ENCODE measurements around the gene DISC1. TPM values are rescaled to one million over a fixed set of nuclear protein-coding genes. Genes with fewer than 3 reads are reported as not detected.
"Not testable (repeated sequence)": the region's sequence is repeated elsewhere in the genome, so short reads cannot be mapped to it uniquely, and the experiment has no call there.

DISC1 gene
- total RNA-seq, 1 experiment from 2014 or later = 1.8 TPM

GRCh38 chr1:231668826-231669225 is 42.2 kb downstream of the DISC1 start:
- ChIA-PET CTCF (no interaction called here), POLR2A (ENCODE audit: low non-redundant PET) (no interaction called here)
- no peak for TF ChIP-seq CTCF (conservative IDR thresholded peaks at IDR 0.05; ENCODE audit: low read depth, low read length)
- no peak for TF ChIP-seq EZH2 (IDR thresholded peaks at IDR 0.05; ENCODE audit: borderline replicate concordance, low read depth, low read length, poor library complexity, severe bottlenecking)
- intact Hi-C loops (cut with micrococcal nuclease; ENCODE audit: unreplicated experiment) = no loop called here
- Histone ChIP-seq H3K9me3 (ENCODE audit: low read depth, low read length, poor library complexity, severe bottlenecking) (peaks cover 9% of the 10 kb centered on the region), H3K27ac (ENCODE audit: low read depth, low read length, poor library complexity, severe bottlenecking) (no peak overlapping the region), H3K27me3 (replicated peaks; ENCODE audit: insufficient read depth, low read depth, low read length, poor library complexity) (no peaks in the 10 kb centered on the region), H3K36me3 (ENCODE audit: insufficient read depth, low read length, poor library complexity, severe bottlenecking) (no peaks in the 10 kb centered on the region), H3K4me1 (ENCODE audit: insufficient read depth, low read length, poor library complexity, severe bottlenecking) (no peaks in the 10 kb centered on the region), H3K4me3 (ENCODE audit: low read depth, low read length, poor library complexity, severe bottlenecking) (no peak overlapping the region)
- no peak for DNase-seq (ENCODE audit: low spot score)
- BruUV-seq (replicated peaks) = no TSS peak

DNA sequence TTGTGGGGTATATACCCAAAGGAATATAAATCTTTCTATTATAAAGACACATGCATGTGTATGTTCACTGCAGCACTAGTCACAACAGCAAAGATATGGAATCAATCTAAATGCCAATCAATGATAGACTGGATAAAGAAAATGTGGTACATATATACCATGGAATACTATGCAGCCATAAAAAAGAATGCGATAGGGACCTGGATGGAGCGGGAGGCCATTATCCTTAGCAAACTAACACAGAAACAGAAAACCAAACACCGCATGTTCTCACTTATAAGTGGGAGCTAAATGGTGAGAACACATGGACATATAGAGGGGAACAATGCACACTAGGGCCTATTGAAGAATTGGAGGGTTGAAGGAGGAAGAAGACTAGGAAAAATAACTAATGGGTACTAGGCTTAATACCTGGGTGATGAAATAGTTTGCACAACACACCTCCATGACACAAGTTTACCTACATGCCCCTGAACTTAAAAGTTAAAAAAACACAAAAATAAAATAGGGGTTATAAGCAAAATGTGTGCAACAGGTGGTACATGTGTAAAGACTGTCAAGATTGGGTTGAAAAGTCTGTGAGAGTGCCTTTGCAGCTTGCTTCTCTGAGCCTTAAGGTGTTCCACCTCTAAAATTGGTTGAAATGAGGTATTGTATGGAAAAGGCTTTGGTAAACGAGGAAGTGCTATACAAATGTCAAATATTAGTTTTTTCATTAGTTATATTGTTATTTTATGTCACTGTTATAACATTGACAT is 43.5 kb downstream of the DISC1 start:
- H3K36me3 ChIP-seq (ENCODE audit: insufficient read depth, low read length, poor library complexity, severe bottlenecking); CTCF ChIA-PET; intact Hi-C loops (cut with micrococcal nuclease; ENCODE audit: unreplicated experiment); POLR2A ChIA-PET (ENCODE audit: low non-redundant PET); H3K27ac ChIP-seq (ENCODE audit: low read depth, low read length, poor library complexity, severe bottlenecking); DNase-seq (ENCODE audit: low spot score); BruUV-seq (replicated peaks); H3K27me3 ChIP-seq (replicated peaks; ENCODE audit: insufficient read depth, low read depth, low read length, poor library complexity); H3K4me1 ChIP-seq (ENCODE audit: insufficient read depth, low read length, poor library complexity, severe bottlenecking); H3K4me3 ChIP-seq (ENCODE audit: low read depth, low read length, poor library complexity, severe bottlenecking); H3K9me3 ChIP-seq (ENCODE audit: low read depth, low read length, poor library complexity, severe bottlenecking): not testable (repeated sequence)

DNA sequence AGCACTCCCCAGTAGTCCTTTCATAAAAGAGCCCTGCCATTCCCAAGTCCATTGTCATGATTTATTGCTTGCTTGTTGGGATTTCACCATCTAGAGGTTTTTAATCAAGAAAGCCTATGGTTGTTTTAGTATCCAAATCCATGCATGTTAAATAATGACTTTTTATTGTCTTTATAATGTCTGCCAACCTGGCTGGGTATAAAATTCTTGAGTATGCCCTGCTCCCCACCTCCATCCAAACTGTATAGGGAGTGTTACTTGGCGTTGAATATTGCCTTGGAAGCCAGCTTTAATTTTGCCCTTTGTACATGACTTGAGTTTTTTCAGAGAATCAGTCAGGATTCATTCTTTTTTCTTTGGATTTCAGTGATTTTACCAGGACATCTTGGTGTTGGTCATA is 44.2 kb downstream of the DISC1 start:
- ChIA-PET CTCF (no interaction called here), POLR2A (ENCODE audit: low non-redundant PET) (no interaction called here)
- Histone ChIP-seq H3K27me3 (replicated peaks; ENCODE audit: insufficient read depth, low read depth, low read length, poor library complexity) (no peaks in the 10 kb centered on the region), H3K27ac (ENCODE audit: low read depth, low read length, poor library complexity, severe bottlenecking) (no peak overlapping the region), H3K36me3 (ENCODE audit: insufficient read depth, low read length, poor library complexity, severe bottlenecking) (no peaks in the 10 kb centered on the region), H3K9me3 (ENCODE audit: low read depth, low read length, poor library complexity, severe bottlenecking) (peaks cover 9% of the 10 kb centered on the region), H3K4me1 (ENCODE audit: insufficient read depth, low read length, poor library complexity, severe bottlenecking) (no peaks in the 10 kb centered on the region), H3K4me3 (ENCODE audit: low read depth, low read length, poor library complexity, severe bottlenecking) (no peak overlapping the region)
- no peak for DNase-seq (ENCODE audit: low spot score)
- intact Hi-C loops (cut with micrococcal nuclease; ENCODE audit: unreplicated experiment) = no loop called here
- TF ChIP-seq EZH2 (IDR thresholded peaks at IDR 0.05; ENCODE audit: borderline replicate concordance, low read depth, low read length, poor library complexity, severe bottlenecking) (no peak), CTCF (conservative IDR thresholded peaks at IDR 0.05; ENCODE audit: low read depth, low read length) (no peak)
- no TSS peak for BruUV-seq (replicated peaks)

- no peak for TF ChIP-seq EZH2 (IDR thresholded peaks at IDR 0.05; ENCODE audit: borderline replicate concordance, low read depth, low read length, poor library complexity, severe bottlenecking)
- no peak for TF ChIP-seq CTCF (conservative IDR thresholded peaks at IDR 0.05; ENCODE audit: low read depth, low read length)
- Histone ChIP-seq H3K4me3 (ENCODE audit: low read depth, low read length, poor library complexity, severe bottlenecking) (no peak overlapping the region), H3K9me3 (ENCODE audit: low read depth, low read length, poor library complexity, severe bottlenecking) (peaks cover 8% of the 10 kb centered on the region), H3K27ac (ENCODE audit: low read depth, low read length, poor library complexity, severe bottlenecking) (no peak overlapping the region), H3K36me3 (ENCODE audit: insufficient read depth, low read length, poor library complexity, severe bottlenecking) (no peaks in the 10 kb centered on the region), H3K27me3 (replicated peaks; ENCODE audit: insufficient read depth, low read depth, low read length, poor library complexity) (no peaks in the 10 kb centered on the region), H3K4me1 (ENCODE audit: insufficient read depth, low read length, poor library complexity, severe bottlenecking) (peaks cover 2% of the 10 kb centered on the region)
- intact Hi-C loops (cut with micrococcal nuclease; ENCODE audit: unreplicated experiment) = no loop called here
- ChIA-PET POLR2A (ENCODE audit: low non-redundant PET) (no interaction called here), CTCF (no interaction called here)
- no peak for DNase-seq (ENCODE audit: low spot score)
- BruUV-seq (replicated peaks) = no TSS peak
Observed at GRCh38 chr1:231674575-231674974, 48.0 kb downstream of the DISC1 start.
